ENCODE measurements around the gene TP73. TPM values are rescaled to one million over a fixed set of nuclear protein-coding genes. Genes with fewer than 3 reads are reported as not detected.
A peak's percentile ranks its signal among the peaks of the same experiment; 100 is the strongest.

The TP73 gene
- total RNA-seq, 2 experiments from 2014 or later: not detected

DNA sequence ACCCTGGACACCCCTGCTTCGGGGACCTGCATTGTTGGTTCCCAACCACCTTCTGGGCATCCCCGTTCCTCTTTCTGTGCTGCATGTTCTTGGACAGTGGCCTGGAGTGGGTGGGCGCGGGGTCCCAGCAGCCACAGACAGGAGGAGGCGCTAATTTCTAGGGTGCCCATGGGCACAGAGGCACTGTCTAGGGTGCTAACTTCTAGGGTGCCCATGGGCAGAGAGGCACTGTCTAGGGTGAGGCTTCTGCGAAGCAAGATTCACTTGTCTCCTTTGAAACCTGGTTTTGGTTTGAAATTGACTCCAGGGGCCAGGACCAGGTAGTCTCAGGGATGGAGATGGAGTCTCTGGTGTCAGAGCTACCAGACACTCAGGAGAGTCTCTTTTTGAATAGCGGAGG lies 40.2 kb upstream of the TP73 start:
- DNase-seq: no peak
- Mint-ChIP-seq H3K4me1 (ENCODE audit: low read depth) (peaks cover 15% of the 10 kb centered on the region), H3K4me3 (peak overlapping the region; percentile 86), H3K27me3 (peaks cover 46% of the 10 kb centered on the region), H3K9me3 (no peaks in the 10 kb centered on the region), H3K36me3 (ENCODE audit: low read depth) (no peaks in the 10 kb centered on the region), H3K27ac (no peak overlapping the region)
- Histone ChIP-seq H3K27ac (ENCODE audit: low read depth in 1 of 2, low read length in 2 of 2) (no peak overlapping the region), H3K27me3 (ENCODE audit: control insufficient read depth in 1 of 2, insufficient read depth in 2 of 2, low read length in 2 of 2) (peaks cover 20 to 30% of the 10 kb centered on the region in 2 experiments), H3K4me3 (ENCODE audit: low read length) (peak overlapping the region; percentile 17), H3K9me3 (ENCODE audit: control insufficient read depth in 1 of 2, insufficient read depth in 1 of 2, low read length in 2 of 2) (peaks cover 0 to 15% of the 10 kb centered on the region in 2 experiments), H3K36me3 (ENCODE audit: insufficient read depth, low read length) (no peaks in the 10 kb centered on the region), H3K4me1 (ENCODE audit: insufficient read depth, low read length) (peaks cover 23% of the 10 kb centered on the region)
- CTCF ChIA-PET: interaction anchor here (0.6 kb wide), 1 partner anchor 245 kb away, joined by 3 read pairs; the partner anchor contains the start of gene DFFB
- ATAC-seq (ENCODE audit: poor library complexity): no peak
- intact Hi-C loops (cut with DNase I, micrococcal nuclease): no loop called here
- no peak for TF ChIP-seq CTCF (IDR thresholded peaks at IDR 0.05)
- POLR2A ChIA-PET: no interaction called here

DNA sequence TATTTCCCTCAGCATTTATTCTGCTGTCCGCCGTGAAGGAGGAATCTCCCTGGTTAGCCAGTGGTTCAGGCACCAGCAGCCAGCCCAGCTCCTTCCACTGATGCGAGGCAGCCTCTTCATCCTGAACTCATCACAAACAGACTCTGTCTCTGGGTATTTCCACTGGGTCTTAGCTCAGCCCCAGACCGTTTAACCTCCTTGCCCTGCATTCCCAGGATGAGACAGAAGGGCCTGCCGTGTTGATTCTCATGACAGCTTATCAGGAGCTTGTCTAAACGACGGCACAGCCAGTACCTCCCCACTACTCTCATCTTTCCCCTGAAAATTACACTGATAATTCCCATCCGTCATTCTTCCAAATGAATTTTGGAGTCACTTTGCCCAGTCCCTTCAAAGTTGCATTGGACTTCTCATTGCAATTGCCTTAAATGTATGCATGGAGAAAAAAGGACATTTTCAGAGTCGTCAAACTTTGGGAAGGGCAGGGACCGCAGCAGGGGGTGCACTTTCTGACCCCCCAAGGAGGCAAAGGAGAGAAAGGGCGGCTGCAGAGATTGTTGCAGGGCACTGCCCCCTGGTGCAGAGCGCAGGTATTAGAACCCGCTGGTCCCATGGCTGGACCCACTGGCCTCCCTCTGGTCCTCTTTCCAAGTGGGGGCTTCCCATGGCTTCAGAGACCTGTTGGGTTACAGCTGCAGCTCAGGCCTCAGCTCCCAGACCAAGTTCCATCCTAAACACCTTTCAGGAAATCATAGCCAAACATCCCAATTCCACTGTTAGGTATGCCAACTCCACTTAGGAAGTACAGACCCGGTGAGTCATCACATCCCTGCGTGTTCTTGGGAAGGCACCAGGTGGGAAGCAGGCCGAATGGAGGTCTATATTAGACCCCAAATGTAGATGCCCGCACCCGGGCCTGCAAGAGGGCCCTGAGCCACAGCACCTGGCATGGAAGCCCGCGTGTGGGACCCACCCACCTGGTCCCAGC lies 37.3 kb upstream of the TP73 start:
- Mint-ChIP-seq H3K4me3 (no peak overlapping the region), H3K9me3 (no peaks in the 10 kb centered on the region), H3K27me3 (peaks cover 42% of the 10 kb centered on the region), H3K27ac (no peak overlapping the region), H3K4me1 (ENCODE audit: low read depth) (peaks cover 28% of the 10 kb centered on the region), H3K36me3 (ENCODE audit: low read depth) (no peaks in the 10 kb centered on the region)
- Histone ChIP-seq H3K4me3 (ENCODE audit: low read length) (no peak overlapping the region), H3K36me3 (ENCODE audit: insufficient read depth, low read length) (no peaks in the 10 kb centered on the region), H3K27me3 (ENCODE audit: control insufficient read depth in 1 of 2, insufficient read depth in 2 of 2, low read length in 2 of 2) (peaks cover 11 to 13% of the 10 kb centered on the region in 2 experiments), H3K4me1 (ENCODE audit: insufficient read depth, low read length) (peaks cover 24% of the 10 kb centered on the region), H3K27ac (ENCODE audit: low read depth in 1 of 2, low read length in 2 of 2) (no peak overlapping the region), H3K9me3 (ENCODE audit: control insufficient read depth in 1 of 2, insufficient read depth in 1 of 2, low read length in 2 of 2) (peaks cover 0 to 4% of the 10 kb centered on the region in 2 experiments)
- ChIA-PET CTCF (interaction anchor here (1.0 to 1.2 kb wide), 2 partner anchors 33 to 162 kb away, joined by 3 to 5 read pairs; no protein-coding TSS in a partner anchor), POLR2A (no interaction called here)
- intact Hi-C loops (cut with DNase I, micrococcal nuclease): loop anchor here in 1 of 2 experiments (1.0 kb wide), 1 partner anchor 50 kb away; no protein-coding TSS in a partner anchor
- ATAC-seq (ENCODE audit: poor library complexity): no peak
- DNase-seq: peak in 4 of 14 experiments; percentile 16 to 40 (median 26)
- peak; percentile 49 for TF ChIP-seq CTCF (IDR thresholded peaks at IDR 0.05)

DNA sequence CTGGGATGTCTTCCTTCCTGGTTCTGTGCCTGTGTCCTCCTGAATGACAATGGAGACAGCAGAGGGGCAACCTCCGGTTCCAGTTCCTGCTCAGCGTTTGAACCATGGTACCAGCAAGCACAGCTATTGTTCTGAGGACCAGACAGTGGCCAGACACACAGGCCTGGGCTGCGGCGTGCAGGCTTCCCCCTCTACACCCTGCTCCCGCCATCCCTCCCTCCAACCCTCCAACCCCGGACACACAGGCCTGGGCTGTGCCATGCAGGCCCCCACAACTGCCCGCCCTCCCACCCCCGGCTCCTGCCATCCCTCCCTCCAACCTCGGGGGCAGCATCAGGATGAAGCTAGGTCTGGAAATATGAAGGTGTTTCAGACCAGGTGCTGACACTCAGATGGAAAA lies 35.5 kb upstream of the TP73 start:
- ATAC-seq (ENCODE audit: poor library complexity) (no peak), DNase-seq (no peak)
- Histone ChIP-seq H3K4me1 (ENCODE audit: insufficient read depth, low read length) (peaks cover 15% of the 10 kb centered on the region), H3K27me3 (ENCODE audit: control insufficient read depth in 1 of 2, insufficient read depth in 2 of 2, low read length in 2 of 2) (peaks cover 7% of the 10 kb centered on the region in 2 experiments), H3K36me3 (ENCODE audit: insufficient read depth, low read length) (no peaks in the 10 kb centered on the region), H3K9me3 (ENCODE audit: control insufficient read depth in 1 of 2, insufficient read depth in 1 of 2, low read length in 2 of 2) (no peaks in the 10 kb centered on the region), H3K27ac (ENCODE audit: low read depth in 1 of 2, low read length in 2 of 2) (no peak overlapping the region), H3K4me3 (ENCODE audit: low read length) (no peak overlapping the region)
- H3K4me3 Mint-ChIP-seq: no peak overlapping the region
- H3K27ac Mint-ChIP-seq: no peak overlapping the region
- ChIA-PET POLR2A (no interaction called here), CTCF (no interaction called here)
- H3K27me3 Mint-ChIP-seq: peaks cover 33% of the 10 kb centered on the region
- no peaks in the 10 kb centered on the region for H3K36me3 Mint-ChIP-seq (ENCODE audit: low read depth)
- intact Hi-C loops (cut with DNase I, micrococcal nuclease): no loop called here
- no peak for TF ChIP-seq CTCF (IDR thresholded peaks at IDR 0.05)
- H3K9me3 Mint-ChIP-seq: no peaks in the 10 kb centered on the region
- H3K4me1 Mint-ChIP-seq (ENCODE audit: low read depth): peaks cover 27% of the 10 kb centered on the region
